CD4-positive, alpha-beta T cell treated with Interleukin-21 for 1 hour (primary cell): Measurements from ENCODE around the gene ZNF646.

ENCODE experiments used
- DNase-seq: peaks from one replicate; pipeline ENCODE4 v3.0.0-alpha.2; 2020

The ZNF646 gene

DNA sequence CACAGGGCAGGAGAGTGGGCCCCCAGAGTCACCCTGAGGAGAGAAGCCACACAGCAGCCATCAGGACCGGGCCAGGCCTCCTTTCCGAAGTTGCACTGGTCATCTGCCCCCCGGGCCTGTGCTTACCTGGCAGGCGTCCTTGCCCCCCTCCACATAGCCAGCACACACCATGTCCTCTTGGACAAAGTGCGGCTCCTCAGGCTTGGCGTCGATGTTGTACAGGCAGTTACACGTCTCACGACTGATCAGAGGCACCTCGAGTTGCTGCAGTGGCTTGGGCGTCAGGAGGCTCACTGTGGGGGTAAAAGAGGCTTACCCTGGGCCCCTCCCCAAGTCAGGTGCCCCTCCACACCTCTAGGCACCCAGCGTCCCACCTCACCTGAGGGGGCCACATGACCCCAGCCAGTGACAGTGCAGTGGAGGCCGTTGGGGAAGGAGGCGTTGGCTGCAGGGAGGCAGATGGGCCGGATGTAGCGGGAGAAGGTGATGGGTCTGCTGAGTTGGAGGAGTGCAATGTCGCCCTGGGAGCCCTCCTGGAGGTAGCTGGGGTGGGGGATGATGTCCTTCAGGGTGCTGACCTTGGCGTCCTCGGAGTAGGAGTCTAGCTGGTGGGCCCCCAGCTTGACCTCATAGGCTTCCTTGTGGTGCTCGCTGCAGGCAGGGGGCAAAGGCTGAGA, 58.2 kb downstream of the ZNF646 start:
- no peak for DNase-seq

- no peak for DNase-seq
These were observed 58.9 kb downstream of the ZNF646 start for GRCh38 chr16:31133046-31133501.
